Endodermal cell (in vitro differentiated cells): ENCODE measurements around the gene DICER1. TPM values are rescaled to one million over a fixed set of nuclear protein-coding genes. Genes with fewer than 3 reads are reported as not detected.

ENCODE experiments used
- DNase-seq: peaks from one replicate; pipeline ENCODE4 v3.0.0-alpha.2; 2017
- H3K27ac ChIP-seq: 2 replicates; pipeline ENCODE4 v1.5.1; 2013; ENCODE audit warnings: mild to moderate bottlenecking, low read depth, low read length, moderate library complexity
- H3K27me3 ChIP-seq: 2 replicates; pipeline ENCODE4 v1.6.1; 2013; ENCODE audit warnings: mild to moderate bottlenecking, low read length, moderate library complexity; ENCODE audit not compliant: insufficient read depth, control insufficient read depth, poor library complexity, severe bottlenecking
- H3K36me3 ChIP-seq: 2 replicates; pipeline ENCODE4 v1.7.0; 2013; ENCODE audit warnings: mild to moderate bottlenecking, low read length, moderate library complexity; ENCODE audit not compliant: control insufficient read depth, insufficient read depth
- H3K4me1 ChIP-seq: one replicate; pipeline ENCODE4 v1.7.0; 2013; ENCODE audit warnings: low read length; ENCODE audit not compliant: control insufficient read depth, insufficient read depth
- H3K4me3 ChIP-seq: 2 replicates; pipeline ENCODE4 v1.5.1; 2013; ENCODE audit warnings: mild to moderate bottlenecking, low read length, moderate library complexity
- H3K9ac ChIP-seq: 2 replicates; pipeline ENCODE4 v1.6.1; 2013; ENCODE audit warnings: mild to moderate bottlenecking, low read length, moderate library complexity; ENCODE audit not compliant: poor library complexity, severe bottlenecking; ENCODE audit errors: extremely low read depth
- H3K9me3 ChIP-seq: 2 replicates; pipeline ENCODE4 v1.6.1; 2013; ENCODE audit warnings: mild to moderate bottlenecking, low read length, moderate library complexity; ENCODE audit not compliant: control insufficient read depth
- H3K27ac Mint-ChIP-seq: 2 replicates; pipeline ENCODE4 v1.8.0; 2020; ENCODE audit warnings: mixed read lengths
- H3K27me3 Mint-ChIP-seq: 2 replicates; pipeline ENCODE4 v1.8.0; 2021; ENCODE audit warnings: mild to moderate bottlenecking, mixed read lengths; ENCODE audit not compliant: insufficient read depth
- H3K36me3 Mint-ChIP-seq: 2 replicates; pipeline ENCODE4 v1.8.0; 2020; ENCODE audit warnings: low read depth, mixed read lengths
- H3K4me1 Mint-ChIP-seq: 2 replicates; pipeline ENCODE4 v1.8.0; 2020; ENCODE audit warnings: mixed read lengths
- H3K4me3 Mint-ChIP-seq: 2 replicates; pipeline ENCODE4 v1.8.0; 2020; ENCODE audit warnings: mild to moderate bottlenecking, moderate library complexity, mixed read lengths
- H3K9me3 Mint-ChIP-seq: 2 replicates; pipeline ENCODE4 v1.8.0; 2020; ENCODE audit warnings: mild to moderate bottlenecking, mixed read lengths
- CTCF ChIP-seq: fragments of 200-600 bp; sonication (generic); conservative IDR thresholded peaks from 2 replicates; pipeline ENCODE4 v1.5.0; 2021; ENCODE audit warnings: antibody characterized with exemption, mild to moderate bottlenecking
- WGBS, 2 experiments: methylation state at CpG; one replicate each; pipeline versions ENCODE4 v1.1.5 to v1.1.7; 2013; ENCODE audit warnings: missing lambda C conversion rate in 2 of 2, mixed read lengths in 1 of 2; ENCODE audit not compliant: insufficient coverage in 1 of 2, insufficient read length in 1 of 2; 5-methylcytosine and 5-hydroxymethylcytosine counted together
- total RNA-seq, 2 donors: library from RNA; stranded (reverse); fragmentation: NEBNext Ultra II Directional in 1 of 2; extraction: Animal tissue kit (Norgen Biotek cat#: 25700) in 1 of 2; gene quantifications; 2 replicates in 1 of 2; 3 replicates in 1 of 2; pipeline ENCODE4 v1.2.1, GENCODE V29; 2021

Gene DICER1
- total RNA-seq, 2 donors from 2014 or later: 66.1 to 69.2 TPM

- no peak for TF ChIP-seq CTCF
- Mint-ChIP-seq H3K4me3 (no peak overlapping the region), H3K27me3 (no peaks in the 10 kb centered on the region), H3K4me1 (peaks cover 7% of the 10 kb centered on the region), H3K27ac (no peak overlapping the region), H3K9me3 (no peaks in the 10 kb centered on the region), H3K36me3 (no peaks in the 10 kb centered on the region)
- Histone ChIP-seq H3K4me3 (no peak overlapping the region), H3K4me1 (no peaks in the 10 kb centered on the region), H3K9me3 (no peaks in the 10 kb centered on the region), H3K36me3 (no peaks in the 10 kb centered on the region), H3K27ac (no peak overlapping the region), H3K9ac (no peak overlapping the region), H3K27me3 (no peaks in the 10 kb centered on the region)
- 60 to 84% methylated on average over 1 to 7 of the region's 7 CpGs for WGBS, 2 experiments
- DNase-seq: no peak
Observed at GRCh38 chr14:95059126-95059525, 98.2 kb downstream of the DICER1 start.

- H3K27ac Mint-ChIP-seq: no peak overlapping the region
- no peak overlapping the region for H3K9ac ChIP-seq
- no peak overlapping the region for H3K27ac ChIP-seq
- DNase-seq: no peak
- H3K27me3 ChIP-seq: no peaks in the 10 kb centered on the region
- H3K4me3 Mint-ChIP-seq: no peak overlapping the region
- no peak overlapping the region for H3K4me3 ChIP-seq
- H3K9me3 Mint-ChIP-seq: no peaks in the 10 kb centered on the region
- H3K36me3 ChIP-seq: no peaks in the 10 kb centered on the region
- no peaks in the 10 kb centered on the region for H3K4me1 ChIP-seq
- no peaks in the 10 kb centered on the region for H3K27me3 Mint-ChIP-seq
- TF ChIP-seq CTCF: no peak
- H3K36me3 Mint-ChIP-seq: no peaks in the 10 kb centered on the region
- H3K4me1 Mint-ChIP-seq: peaks cover 7% of the 10 kb centered on the region
- no peaks in the 10 kb centered on the region for H3K9me3 ChIP-seq
- 85 to 89% methylated on average over 5 to 9 of the region's 9 CpGs for WGBS, 2 experiments
Observed at GRCh38 chr14:95058491-95058890, 98.8 kb downstream of the DICER1 start.

- H3K36me3 Mint-ChIP-seq: no peaks in the 10 kb centered on the region
- H3K9me3 Mint-ChIP-seq: no peaks in the 10 kb centered on the region
- no peaks in the 10 kb centered on the region for H3K9me3 ChIP-seq
- no peak overlapping the region for H3K9ac ChIP-seq
- no peak overlapping the region for H3K27ac Mint-ChIP-seq
- H3K27me3 Mint-ChIP-seq: no peaks in the 10 kb centered on the region
- no peak overlapping the region for H3K27ac ChIP-seq
- no peak for DNase-seq
- no peak overlapping the region for H3K4me3 ChIP-seq
- no peak overlapping the region for H3K4me3 Mint-ChIP-seq
- H3K4me1 Mint-ChIP-seq: peaks cover 7% of the 10 kb centered on the region
- WGBS, 2 experiments: 77 to 88% methylated on average over 8 of the region's 8 CpGs
- no peaks in the 10 kb centered on the region for H3K36me3 ChIP-seq
- H3K27me3 ChIP-seq: no peaks in the 10 kb centered on the region
- H3K4me1 ChIP-seq: no peaks in the 10 kb centered on the region
- no peak for TF ChIP-seq CTCF
Observed at GRCh38 chr14:95057851-95058250, 99.5 kb downstream of the DICER1 start.
